Measurements from ENCODE around the gene PATE2. TPM values are rescaled to one million over a fixed set of nuclear protein-coding genes. Genes with fewer than 3 reads are reported as not detected.

The PATE2 gene
- polyA plus RNA-seq, 1 of the 3 experiments (the other 2 are of a cell fraction) = 0.07 TPM

GRCh38 chr11:125772834-125773505 lies 5.7 kb downstream of the PATE2 start (continued):
- 0 out of 2 replicates have a peak, but pooled peaks have one; percentile 35 for TF ChIP-seq MAX (IDR thresholded peaks at IDR 0.05; ENCODE audit: low read depth)
- TF ChIP-seq PBX3 (IDR thresholded peaks at IDR 0.05) = peak; percentile 76

GRCh38 chr11:125770583-125770982 lies 8.0 kb downstream of the PATE2 start:
- no peak for TF ChIP-seq YY1 (IDR thresholded peaks at IDR 0.05; ENCODE audit: low read depth)
- TF ChIP-seq FOXM1 (IDR thresholded peaks at IDR 0.05; ENCODE audit: low read depth) = no peak
- TF ChIP-seq PBX3 (IDR thresholded peaks at IDR 0.05) = no peak
- TF ChIP-seq GATA2 (CRISPR knock-in tag; IDR thresholded peaks at IDR 0.05) = no peak
- TF ChIP-seq MXI1 (IDR thresholded peaks at IDR 0.05; ENCODE audit: low read depth, low read length) = no peak
- no peak for TF ChIP-seq NFIC (IDR thresholded peaks at IDR 0.05; ENCODE audit: borderline replicate concordance)
- no peak for TF ChIP-seq SMC3 (IDR thresholded peaks at IDR 0.05; ENCODE audit: low read depth, low read length)
- TF ChIP-seq MEF2A (IDR thresholded peaks at IDR 0.05; ENCODE audit: borderline replicate concordance, low read depth) = no peak
- no peak for TF ChIP-seq EP300 (IDR thresholded peaks at IDR 0.05; ENCODE audit: borderline replicate concordance in 1 of 2, low read depth in 1 of 2, low read length in 1 of 2)
- TF ChIP-seq MAX (IDR thresholded peaks at IDR 0.05; ENCODE audit: low read depth) = no peak
- TF ChIP-seq REST (IDR thresholded peaks at IDR 0.05; ENCODE audit: low read depth, low read length) = no peak
- no peak for TF ChIP-seq CTCF (IDR thresholded peaks at IDR 0.05)
- no peak for TF ChIP-seq FOSL2 (IDR thresholded peaks at IDR 0.05; ENCODE audit: borderline replicate concordance, low read depth)
- TF ChIP-seq GABPA (IDR thresholded peaks at IDR 0.05; ENCODE audit: low read depth) = no peak
- no peak for TF ChIP-seq TCF12 (IDR thresholded peaks at IDR 0.05)
- Histone ChIP-seq H3K79me2 (ENCODE audit: insufficient read depth) (no peaks in the 10 kb centered on the region), H2AFZ (ENCODE audit: low read depth) (no peak overlapping the region), H3K9ac (no peak overlapping the region), H4K20me1 (ENCODE audit: insufficient read depth) (no peaks in the 10 kb centered on the region), H3F3A (replicated peaks; ENCODE audit: insufficient read depth) (peaks cover 22% of the 10 kb centered on the region), H3K27me3 (ENCODE audit: insufficient read depth) (no peaks in the 10 kb centered on the region), H3K4me2 (no peak overlapping the region), H3K27ac (ENCODE audit: low read depth in 2 of 2, low read length in 1 of 2) (no peak overlapping the region), H3K4me1 (ENCODE audit: control insufficient read depth in 1 of 2, insufficient read depth in 2 of 2, low read depth in 1 of 2, low read length in 1 of 2) (peaks cover 0 to 17% of the 10 kb centered on the region in 2 experiments; a peak in 2 of 4 replicates), H3K9me3 (no peaks in the 10 kb centered on the region), H3K9me2 (no peaks in the 10 kb centered on the region), H3K36me3 (replicated peaks in 1 of 2; ENCODE audit: control insufficient read depth in 1 of 2, insufficient read depth in 2 of 2, low read length in 1 of 2) (no peaks in the 10 kb centered on the region), H3K4me3 (ENCODE audit: low read depth in 2 of 2, low read length in 1 of 2) (no peak overlapping the region)
- ChIA-PET CTCF (interaction anchor here (1.0 kb wide), 1 partner anchor 46 kb away, joined by 3 read pairs; no protein-coding TSS in a partner anchor), POLR2A (no interaction called here)
- 31% methylated on average over 2 of the region's 2 CpGs for WGBS (ENCODE audit: low lambda C conversion rate)
- DNase-seq = no peak
